Stimulated activated CD4-positive, alpha-beta T cell treated with anti-CD3 and anti-CD28 coated beads, TNF-alpha, amount 100 ng/mL, for 48 hours (primary cell): ENCODE measurements around the gene KCNQ1OT1.

Experiments
- DNase-seq, 3 donors: peaks; one replicate each; pipeline ENCODE4 v3.0.0-alpha.2; 2020; ENCODE audit warnings: low read depth in 3 of 3

The KCNQ1OT1 gene

GRCh38 chr11:2570841-2571597, 128.8 kb downstream of the KCNQ1OT1 start:
- no peak for DNase-seq

GRCh38 chr11:2570211-2570811, 129.5 kb downstream of the KCNQ1OT1 start:
- DNase-seq, result no peak

GRCh38 chr11:2569731-2570210, 130.0 kb downstream of the KCNQ1OT1 start:
- DNase-seq, result no peak

- DNase-seq, result no peak
Observed at GRCh38 chr11:2569321-2569721, 130.5 kb downstream of the KCNQ1OT1 start.

- no peak for DNase-seq
Observed at GRCh38 chr11:2567026-2567671, 132.6 kb downstream of the KCNQ1OT1 start.

- no peak for DNase-seq
Observed at GRCh38 chr11:2566223-2567025, 133.4 kb downstream of the KCNQ1OT1 start.

- no peak for DNase-seq
Observed at GRCh38 chr11:2565447-2566222, 134.2 kb downstream of the KCNQ1OT1 start.

GRCh38 chr11:2564588-2565425, 135.0 kb downstream of the KCNQ1OT1 start:
- DNase-seq, result no peak

GRCh38 chr11:2564008-2564530, 135.7 kb downstream of the KCNQ1OT1 start:
- DNase-seq, result no peak

- no peak for DNase-seq
Observed at GRCh38 chr11:2563213-2564007, 136.4 kb downstream of the KCNQ1OT1 start.

GRCh38 chr11:2562890-2563212, 136.9 kb downstream of the KCNQ1OT1 start:
- no peak for DNase-seq

- no peak for DNase-seq
Observed at GRCh38 chr11:2561696-2562581, 137.9 kb downstream of the KCNQ1OT1 start.

GRCh38 chr11:2559527-2560311, 140.1 kb downstream of the KCNQ1OT1 start:
- DNase-seq, result no peak

GRCh38 chr11:2558861-2559526, 140.8 kb downstream of the KCNQ1OT1 start:
- no peak for DNase-seq

GRCh38 chr11:2558397-2558796, 141.4 kb downstream of the KCNQ1OT1 start:
- no peak for DNase-seq
